Measurements from ENCODE around the gene BRD1. TPM values are rescaled to one million over a fixed set of nuclear protein-coding genes. Genes with fewer than 3 reads are reported as not detected.

BRD1 gene
- total RNA-seq, 1 donor from 2014 or later: 34.3 TPM

GRCh38 chr22:49770547-49771265 lies 57.0 kb downstream of the BRD1 start:
- H3K9me3 Mint-ChIP-seq (ENCODE audit: unreplicated experiment): peaks cover 4% of the 10 kb centered on the region
- no peaks in the 10 kb centered on the region for H3K27me3 Mint-ChIP-seq (ENCODE audit: unreplicated experiment)
- no peak for DNase-seq (ENCODE audit: extremely low spot score, unreplicated experiment)
- peaks cover 15% of the 10 kb centered on the region for H3K36me3 Mint-ChIP-seq (ENCODE audit: unreplicated experiment)
- H3K4me3 Mint-ChIP-seq (ENCODE audit: unreplicated experiment): no peak overlapping the region
- no peak overlapping the region for H3K27ac Mint-ChIP-seq (ENCODE audit: unreplicated experiment)
- no peaks in the 10 kb centered on the region for H3K4me1 Mint-ChIP-seq (ENCODE audit: unreplicated experiment)
- TF ChIP-seq, protein P1, sequence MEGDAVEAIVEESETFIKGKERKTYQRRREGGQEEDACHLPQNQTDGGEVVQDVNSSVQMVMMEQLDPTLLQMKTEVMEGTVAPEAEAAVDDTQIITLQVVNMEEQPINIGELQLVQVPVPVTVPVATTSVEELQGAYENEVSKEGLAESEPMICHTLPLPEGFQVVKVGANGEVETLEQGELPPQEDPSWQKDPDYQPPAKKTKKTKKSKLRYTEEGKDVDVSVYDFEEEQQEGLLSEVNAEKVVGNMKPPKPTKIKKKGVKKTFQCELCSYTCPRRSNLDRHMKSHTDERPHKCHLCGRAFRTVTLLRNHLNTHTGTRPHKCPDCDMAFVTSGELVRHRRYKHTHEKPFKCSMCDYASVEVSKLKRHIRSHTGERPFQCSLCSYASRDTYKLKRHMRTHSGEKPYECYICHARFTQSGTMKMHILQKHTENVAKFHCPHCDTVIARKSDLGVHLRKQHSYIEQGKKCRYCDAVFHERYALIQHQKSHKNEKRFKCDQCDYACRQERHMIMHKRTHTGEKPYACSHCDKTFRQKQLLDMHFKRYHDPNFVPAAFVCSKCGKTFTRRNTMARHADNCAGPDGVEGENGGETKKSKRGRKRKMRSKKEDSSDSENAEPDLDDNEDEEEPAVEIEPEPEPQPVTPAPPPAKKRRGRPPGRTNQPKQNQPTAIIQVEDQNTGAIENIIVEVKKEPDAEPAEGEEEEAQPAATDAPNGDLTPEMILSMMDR (IDR thresholded peaks at IDR 0.05): no peak

DNA sequence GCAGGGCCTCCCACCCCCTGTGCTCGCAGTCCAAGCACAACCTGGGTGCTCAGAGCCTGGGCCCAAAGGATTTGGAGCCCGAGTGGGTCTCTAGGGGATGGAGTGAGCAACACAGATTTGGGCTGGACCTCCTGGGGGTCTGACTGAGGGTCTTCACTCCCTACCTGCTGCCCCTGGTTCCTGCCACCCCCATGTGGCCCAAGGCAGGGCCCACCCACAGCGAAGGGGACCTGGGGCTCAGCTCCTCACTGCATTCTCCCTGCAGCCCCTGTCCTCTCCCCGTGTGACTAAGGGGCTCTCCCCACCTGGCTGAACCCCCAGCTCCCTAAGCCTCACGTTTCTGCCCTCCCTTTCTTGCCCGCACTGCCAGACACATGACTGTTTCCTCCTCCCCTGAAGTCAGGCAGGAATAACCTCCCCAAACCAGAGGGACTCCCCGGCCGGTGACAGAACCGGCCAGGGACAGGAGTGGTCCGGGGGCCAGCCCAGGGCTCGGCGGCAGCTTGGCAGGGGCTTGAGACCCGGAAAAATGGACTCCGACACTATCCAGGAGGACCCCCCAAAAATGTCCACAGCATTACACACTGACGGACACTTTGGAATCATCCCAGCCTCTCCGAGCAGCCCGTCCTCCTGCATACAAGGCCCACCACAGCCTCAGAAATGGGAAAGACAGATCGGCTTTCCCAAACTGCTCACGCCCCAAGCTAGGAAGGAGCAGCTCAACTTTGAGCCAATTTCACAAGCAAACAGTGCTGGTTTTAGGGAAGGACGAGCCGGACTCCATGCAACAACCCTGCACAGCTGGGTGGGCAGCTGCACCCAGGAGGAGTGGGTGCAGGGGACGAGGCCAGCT lies 57.8 kb downstream of the BRD1 start:
- Mint-ChIP-seq H3K9me3 (ENCODE audit: unreplicated experiment) (peaks cover 4% of the 10 kb centered on the region), H3K4me3 (ENCODE audit: unreplicated experiment) (no peak overlapping the region), H3K27me3 (ENCODE audit: unreplicated experiment) (no peaks in the 10 kb centered on the region), H3K4me1 (ENCODE audit: unreplicated experiment) (no peaks in the 10 kb centered on the region), H3K36me3 (ENCODE audit: unreplicated experiment) (peaks cover 14% of the 10 kb centered on the region), H3K27ac (ENCODE audit: unreplicated experiment) (no peak overlapping the region)
- DNase-seq (ENCODE audit: extremely low spot score, unreplicated experiment): no peak
- TF ChIP-seq, protein P1 (IDR thresholded peaks at IDR 0.05): no peak

- no peaks in the 10 kb centered on the region for H3K27me3 Mint-ChIP-seq (ENCODE audit: unreplicated experiment)
- TF ChIP-seq, protein P1 (IDR thresholded peaks at IDR 0.05): no peak
- DNase-seq (ENCODE audit: extremely low spot score, unreplicated experiment): no peak
- H3K36me3 Mint-ChIP-seq (ENCODE audit: unreplicated experiment): peaks cover 9% of the 10 kb centered on the region
- no peaks in the 10 kb centered on the region for H3K4me1 Mint-ChIP-seq (ENCODE audit: unreplicated experiment)
- no peak overlapping the region for H3K27ac Mint-ChIP-seq (ENCODE audit: unreplicated experiment)
- peaks cover 4% of the 10 kb centered on the region for H3K9me3 Mint-ChIP-seq (ENCODE audit: unreplicated experiment)
- H3K4me3 Mint-ChIP-seq (ENCODE audit: unreplicated experiment): no peak overlapping the region
Observed at GRCh38 chr22:49768951-49769690, 58.6 kb downstream of the BRD1 start.

DNA sequence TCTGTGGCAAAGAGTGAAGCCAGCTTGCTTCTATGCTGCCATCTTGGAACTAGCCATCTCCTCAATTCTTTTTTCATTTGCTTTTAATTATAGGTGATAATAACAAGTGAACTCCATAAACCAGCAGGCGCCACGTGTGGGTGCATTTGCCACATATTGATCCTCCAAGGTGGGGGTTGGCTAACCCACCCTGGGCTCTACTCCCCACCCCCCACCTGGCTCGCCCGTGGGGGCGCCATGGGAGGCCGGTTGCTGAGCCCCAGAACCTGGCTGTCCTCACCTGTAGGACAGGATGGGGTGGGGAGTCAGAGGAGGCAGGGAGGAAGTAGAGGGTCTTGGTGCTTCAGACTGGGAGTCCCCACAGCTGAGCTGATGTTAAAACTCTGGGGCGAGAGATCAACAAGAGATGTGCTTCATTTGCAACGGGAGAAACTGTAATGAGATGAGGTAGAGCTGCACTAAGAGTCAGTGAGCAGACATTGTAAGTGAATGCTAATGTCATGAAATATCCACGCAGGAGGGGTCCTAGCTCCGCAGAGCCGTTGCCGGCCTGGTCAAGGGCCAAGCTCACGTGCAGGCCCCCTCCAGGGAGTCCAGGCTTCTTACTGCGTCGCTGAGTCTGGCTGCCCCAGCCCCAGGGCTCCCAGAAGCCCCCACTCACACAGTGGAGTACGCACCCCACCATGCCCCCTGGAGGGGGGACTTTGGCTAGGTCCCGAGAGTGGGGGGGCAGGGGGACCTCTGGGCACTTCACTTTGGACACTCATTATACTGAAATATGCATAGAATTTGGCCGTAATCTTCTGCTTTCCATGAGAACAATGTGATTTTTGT lies 59.4 kb downstream of the BRD1 start:
- Mint-ChIP-seq H3K4me1 (ENCODE audit: unreplicated experiment) (no peaks in the 10 kb centered on the region), H3K9me3 (ENCODE audit: unreplicated experiment) (peaks cover 4% of the 10 kb centered on the region), H3K27me3 (ENCODE audit: unreplicated experiment) (no peaks in the 10 kb centered on the region), H3K4me3 (ENCODE audit: unreplicated experiment) (no peak overlapping the region), H3K27ac (ENCODE audit: unreplicated experiment) (no peak overlapping the region), H3K36me3 (ENCODE audit: unreplicated experiment) (peaks cover 2% of the 10 kb centered on the region)
- TF ChIP-seq, protein P1 (IDR thresholded peaks at IDR 0.05): no peak
- DNase-seq (ENCODE audit: extremely low spot score, unreplicated experiment): no peak

Data from osteocyte (in vitro differentiated cells).